Measurements from ENCODE around the gene ATXN10.

DNA sequence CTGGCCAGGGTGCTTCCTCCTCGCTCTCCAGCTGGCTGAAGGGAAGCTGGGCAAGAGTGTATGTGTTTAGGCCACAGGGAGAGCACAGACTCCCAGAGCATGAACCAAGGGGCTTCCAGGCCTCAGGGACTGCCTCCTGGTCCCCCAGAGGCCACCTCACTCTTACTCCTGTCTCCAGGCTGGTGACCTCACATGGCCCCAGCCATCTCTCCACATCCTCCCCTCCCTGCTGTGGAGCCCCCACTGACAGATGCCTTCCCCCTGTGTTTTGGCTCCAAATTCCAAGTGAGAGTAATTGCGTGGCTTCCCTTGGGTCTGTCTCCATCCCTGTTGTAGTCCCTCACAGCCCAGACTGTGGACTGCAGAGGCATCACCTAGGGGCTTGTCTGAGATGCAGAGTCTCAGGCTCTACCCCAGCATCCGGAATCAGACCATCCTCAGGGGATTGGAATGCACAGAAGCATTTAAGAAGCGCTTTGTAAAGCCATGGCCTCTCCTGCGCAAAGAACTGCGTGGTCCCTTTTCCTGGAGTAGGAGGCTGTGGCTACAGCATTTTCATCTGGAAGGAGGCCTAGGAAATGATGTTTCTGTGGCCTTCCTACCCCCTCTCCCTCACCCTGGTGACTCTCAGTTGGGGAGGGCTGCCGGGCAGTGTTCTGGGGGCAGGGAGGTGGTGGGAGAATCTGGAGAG lies 91.1 kb downstream of the ATXN10 start:
- TF ChIP-seq, protein P1, sequence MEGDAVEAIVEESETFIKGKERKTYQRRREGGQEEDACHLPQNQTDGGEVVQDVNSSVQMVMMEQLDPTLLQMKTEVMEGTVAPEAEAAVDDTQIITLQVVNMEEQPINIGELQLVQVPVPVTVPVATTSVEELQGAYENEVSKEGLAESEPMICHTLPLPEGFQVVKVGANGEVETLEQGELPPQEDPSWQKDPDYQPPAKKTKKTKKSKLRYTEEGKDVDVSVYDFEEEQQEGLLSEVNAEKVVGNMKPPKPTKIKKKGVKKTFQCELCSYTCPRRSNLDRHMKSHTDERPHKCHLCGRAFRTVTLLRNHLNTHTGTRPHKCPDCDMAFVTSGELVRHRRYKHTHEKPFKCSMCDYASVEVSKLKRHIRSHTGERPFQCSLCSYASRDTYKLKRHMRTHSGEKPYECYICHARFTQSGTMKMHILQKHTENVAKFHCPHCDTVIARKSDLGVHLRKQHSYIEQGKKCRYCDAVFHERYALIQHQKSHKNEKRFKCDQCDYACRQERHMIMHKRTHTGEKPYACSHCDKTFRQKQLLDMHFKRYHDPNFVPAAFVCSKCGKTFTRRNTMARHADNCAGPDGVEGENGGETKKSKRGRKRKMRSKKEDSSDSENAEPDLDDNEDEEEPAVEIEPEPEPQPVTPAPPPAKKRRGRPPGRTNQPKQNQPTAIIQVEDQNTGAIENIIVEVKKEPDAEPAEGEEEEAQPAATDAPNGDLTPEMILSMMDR (IDR thresholded peaks at IDR 0.05; ENCODE audit: low read depth, low read length) = no peak
- TF ChIP-seq, protein P2, sequence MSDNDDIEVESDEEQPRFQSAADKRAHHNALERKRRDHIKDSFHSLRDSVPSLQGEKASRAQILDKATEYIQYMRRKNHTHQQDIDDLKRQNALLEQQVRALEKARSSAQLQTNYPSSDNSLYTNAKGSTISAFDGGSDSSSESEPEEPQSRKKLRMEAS (IDR thresholded peaks at IDR 0.05; ENCODE audit: low read depth, low read length) = no peak

Data from NB4 (cell line).